HG03039 (cell line): Measurements from ENCODE around the gene SFXN5.
"Not testable (repeated sequence)": the region's sequence is repeated elsewhere in the genome, so short reads cannot be mapped to it uniquely, and the experiment has no call there.

Source experiments
- ATAC-seq: cut with Tn5 transposase; IDR thresholded peaks from one replicate; pipeline ENCODE4 v1.9.1; 2021; ENCODE audit warnings: mild to moderate bottlenecking, moderate library complexity; ENCODE audit not compliant: unreplicated experiment

The SFXN5 gene, protein sequence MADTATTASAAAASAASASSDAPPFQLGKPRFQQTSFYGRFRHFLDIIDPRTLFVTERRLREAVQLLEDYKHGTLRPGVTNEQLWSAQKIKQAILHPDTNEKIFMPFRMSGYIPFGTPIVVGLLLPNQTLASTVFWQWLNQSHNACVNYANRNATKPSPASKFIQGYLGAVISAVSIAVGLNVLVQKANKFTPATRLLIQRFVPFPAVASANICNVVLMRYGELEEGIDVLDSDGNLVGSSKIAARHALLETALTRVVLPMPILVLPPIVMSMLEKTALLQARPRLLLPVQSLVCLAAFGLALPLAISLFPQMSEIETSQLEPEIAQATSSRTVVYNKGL

GRCh38 chr2:73071360-73072128 lies at the start of gene SFXN5:
Gene SFXN5, minus strand, starts transcription at chr2:73071712. Its CDS starts 7 bp downstream, at chr2:73071705.
- peak; percentile 92 for ATAC-seq

DNA sequence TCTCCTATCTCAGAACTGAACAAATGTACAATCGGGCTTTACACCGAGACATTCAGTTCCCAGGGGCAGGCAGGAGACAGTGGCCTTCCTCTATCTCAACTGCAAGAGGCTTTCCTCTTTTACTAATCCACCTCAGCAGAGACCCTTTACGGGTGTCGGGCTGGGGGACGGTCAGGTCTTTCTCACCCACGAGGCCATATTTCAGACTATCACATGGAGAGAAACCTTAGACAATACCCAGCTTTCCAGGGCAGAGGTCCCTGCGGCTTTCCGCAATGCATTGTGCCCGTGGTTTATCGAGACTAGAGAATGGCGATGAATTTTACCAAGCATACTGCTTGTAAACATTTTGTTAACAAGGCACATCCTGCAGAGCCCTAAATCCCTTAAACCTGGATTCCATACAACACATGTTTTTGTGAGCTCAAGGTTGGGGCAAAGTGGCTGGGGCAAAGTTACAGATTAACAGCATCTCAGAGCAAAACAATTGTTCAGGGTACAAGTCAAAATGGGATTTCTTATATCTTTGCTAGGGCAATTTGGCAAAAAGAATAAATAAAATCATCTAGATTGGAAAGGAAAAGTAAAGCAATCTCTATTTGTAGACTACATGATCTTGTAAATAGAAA lies 48.2 kb upstream of the SFXN5 start:
- not testable (repeated sequence) for ATAC-seq

DNA sequence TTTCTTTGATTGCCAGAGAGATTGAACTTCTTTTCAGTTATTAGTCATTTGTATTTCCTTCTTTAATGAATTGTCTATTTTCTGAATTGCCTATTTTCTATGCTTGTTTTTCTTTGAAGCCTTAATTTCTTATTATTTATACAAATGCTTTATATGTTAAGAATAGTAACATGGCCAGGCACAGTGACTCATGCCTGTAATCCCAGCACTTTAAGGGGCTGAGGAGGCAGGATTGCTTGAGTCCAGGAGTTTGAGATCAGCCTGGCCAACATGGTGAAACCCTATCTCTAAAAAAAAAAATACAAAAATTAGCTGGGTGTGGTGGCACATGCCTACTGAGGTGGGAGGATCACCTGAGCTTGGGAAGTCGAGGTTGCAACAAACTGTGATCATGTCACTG lies 45.9 kb upstream of the SFXN5 start:
- ATAC-seq = no peak

- ATAC-seq = no peak
Observed at GRCh38 chr2:73116182-73116960, 44.9 kb upstream of the SFXN5 start.

GRCh38 chr2:73114273-73114867 lies 42.9 kb upstream of the SFXN5 start:
- no peak for ATAC-seq

GRCh38 chr2:73112913-73113854 lies 41.7 kb upstream of the SFXN5 start, which contains the start of gene RAB11FIP5:
Gene RAB11FIP5, minus strand, starts transcription at chr2:73112948. Its CDS starts 171 bp downstream, at chr2:73112777.
- ATAC-seq = peak; percentile 69

DNA sequence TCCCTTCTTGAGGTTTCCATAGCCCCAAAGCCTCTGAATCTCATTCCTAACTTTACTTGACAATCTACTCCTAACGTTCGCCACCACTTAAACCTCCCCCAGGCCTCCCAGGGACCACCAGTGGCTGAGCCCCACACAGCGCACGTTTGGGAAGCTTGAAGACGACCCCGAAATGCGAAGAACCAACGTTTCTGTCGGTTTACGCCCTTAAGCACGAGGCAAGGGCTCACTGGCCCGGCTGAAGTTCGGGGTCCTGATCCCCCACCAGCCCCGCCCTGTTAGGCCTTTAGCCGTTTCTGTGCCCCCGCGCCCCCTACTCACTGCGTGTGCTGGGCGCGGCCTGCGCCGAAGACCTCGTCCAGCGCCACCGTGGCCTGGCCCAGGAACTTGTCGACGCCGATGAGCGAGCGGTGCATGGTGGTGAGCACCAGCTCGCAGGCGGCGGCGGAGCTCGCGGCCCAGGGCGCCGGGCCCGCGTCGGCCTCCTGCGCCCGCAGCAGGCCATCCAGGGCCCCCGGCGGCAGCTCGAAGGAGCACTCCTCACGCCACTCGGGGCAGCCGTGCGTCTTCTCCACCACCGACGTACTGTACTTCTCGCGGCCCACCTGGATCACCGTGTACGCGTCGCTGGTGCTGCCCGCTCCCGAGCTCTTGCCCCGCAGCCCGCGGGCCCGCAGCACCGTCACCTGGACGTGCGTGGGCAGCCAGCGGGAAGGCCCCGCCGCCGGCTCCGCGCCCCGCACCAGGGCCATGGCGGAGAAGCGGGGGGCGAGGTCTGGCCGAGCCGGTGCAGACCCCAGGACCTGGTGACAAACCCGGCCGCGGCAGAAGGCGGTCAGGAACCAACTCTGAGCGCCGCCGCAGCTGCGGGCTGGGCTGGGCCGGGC lies 40.8 kb upstream of the SFXN5 start:
- ATAC-seq = peak; percentile 25

DNA sequence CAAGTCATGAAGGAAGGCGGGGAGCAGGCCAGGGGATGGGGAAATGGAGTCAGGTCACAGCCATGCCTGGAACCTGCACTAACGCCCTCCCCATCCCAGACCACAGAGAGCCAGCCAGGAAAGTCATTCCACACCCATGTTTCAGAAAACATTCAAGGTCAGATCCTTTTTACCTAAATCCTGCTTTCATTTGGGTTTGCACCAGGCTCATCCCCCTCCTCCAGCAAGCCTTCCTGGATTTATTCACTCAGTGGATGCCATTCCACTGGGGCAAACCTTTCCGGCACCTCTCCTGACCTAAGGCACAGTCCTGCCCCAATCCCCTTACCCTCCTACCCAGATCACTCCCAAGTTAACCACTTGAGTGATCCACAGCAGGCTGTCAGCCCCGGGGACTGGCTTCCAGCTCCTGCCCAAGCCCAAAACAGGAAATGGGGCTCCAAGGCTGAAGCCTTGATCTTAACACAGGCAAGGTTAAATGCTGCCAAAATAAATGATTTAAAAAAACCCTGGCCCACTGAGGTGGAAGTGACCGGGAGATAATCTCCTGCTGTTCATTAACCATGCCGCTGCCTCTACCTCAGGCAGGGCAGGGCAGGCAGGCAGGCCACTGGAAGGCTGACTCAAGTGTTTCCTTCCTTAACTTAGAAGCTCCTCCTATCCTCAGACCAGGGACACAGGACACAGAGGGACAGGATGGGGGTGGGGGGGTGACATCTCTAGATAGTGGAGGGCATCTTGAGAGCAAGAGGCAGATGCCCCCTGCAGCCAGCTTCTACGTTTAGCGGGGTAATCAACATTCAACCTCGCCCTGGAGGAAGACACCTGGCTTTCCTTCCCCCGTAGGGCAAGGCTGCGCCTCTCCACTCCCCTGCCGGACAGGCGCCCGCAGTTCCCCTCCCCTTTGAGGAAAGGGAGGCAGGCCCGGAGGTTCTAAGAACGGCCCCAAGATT lies 39.8 kb upstream of the SFXN5 start:
- no peak for ATAC-seq

GRCh38 chr2:73110168-73111072 lies 38.9 kb upstream of the SFXN5 start:
- ATAC-seq = no peak

- ATAC-seq = no peak
Observed at GRCh38 chr2:73109431-73110167, 38.1 kb upstream of the SFXN5 start.

DNA sequence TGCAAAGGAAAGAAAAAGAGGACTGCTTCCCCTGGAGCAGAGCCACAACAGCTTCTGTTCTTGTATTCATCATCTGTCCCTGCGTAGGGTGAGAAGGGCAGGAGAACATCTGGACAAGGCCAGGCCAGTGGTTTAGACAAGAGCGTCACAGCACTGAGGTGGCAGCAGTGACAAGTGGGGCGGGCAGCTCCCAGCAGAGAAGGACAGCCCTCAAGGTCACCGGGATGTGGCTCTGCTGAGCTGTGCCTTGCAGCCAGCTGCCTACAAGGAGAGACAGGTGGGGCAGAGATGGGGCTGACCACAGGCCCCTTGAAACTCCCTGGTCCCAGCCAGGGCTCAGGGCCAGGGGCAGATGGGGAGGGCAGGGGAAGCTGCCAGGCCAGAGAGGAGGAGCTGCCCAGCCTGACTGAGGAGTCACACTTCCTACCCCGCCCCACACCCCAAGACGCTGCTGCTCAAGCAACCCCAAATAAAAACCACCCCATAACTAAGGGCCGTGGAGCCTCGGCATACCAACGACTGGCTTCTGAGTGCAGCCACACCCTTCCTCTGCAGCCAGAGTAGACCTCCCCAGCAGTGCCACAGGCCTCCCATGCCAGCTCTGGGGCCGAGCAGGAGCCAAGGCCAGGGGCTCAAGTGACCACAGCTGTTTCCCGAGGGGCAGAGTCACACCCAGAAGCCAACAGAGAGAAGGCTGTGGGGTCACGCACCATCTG lies 35.9 kb upstream of the SFXN5 start:
- no peak for ATAC-seq

- ATAC-seq = no peak
Observed at GRCh38 chr2:73106791-73107190, 35.3 kb upstream of the SFXN5 start.

DNA sequence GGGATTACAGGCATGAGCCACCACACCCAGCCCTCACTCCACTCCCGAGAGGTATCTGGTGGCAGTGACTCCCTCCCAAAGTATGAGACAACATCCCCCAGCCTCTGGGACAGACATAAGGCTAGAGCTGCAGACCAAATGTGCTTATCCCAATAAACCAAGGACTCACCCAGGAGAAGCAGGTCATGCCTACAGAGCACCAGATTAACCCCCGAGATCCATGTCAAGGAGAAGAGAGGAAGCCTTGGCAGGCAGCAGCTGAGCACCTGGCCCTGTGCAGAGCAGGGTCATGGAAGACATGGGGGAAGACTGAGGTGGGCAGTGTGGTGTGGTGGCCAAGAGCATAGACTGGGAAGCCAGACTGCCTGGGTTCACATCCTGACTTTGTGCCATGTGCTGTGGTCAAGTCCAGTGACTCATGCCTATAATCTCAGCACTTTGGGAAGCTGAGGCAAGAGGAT lies 34.0 kb upstream of the SFXN5 start:
- ATAC-seq = no peak

DNA sequence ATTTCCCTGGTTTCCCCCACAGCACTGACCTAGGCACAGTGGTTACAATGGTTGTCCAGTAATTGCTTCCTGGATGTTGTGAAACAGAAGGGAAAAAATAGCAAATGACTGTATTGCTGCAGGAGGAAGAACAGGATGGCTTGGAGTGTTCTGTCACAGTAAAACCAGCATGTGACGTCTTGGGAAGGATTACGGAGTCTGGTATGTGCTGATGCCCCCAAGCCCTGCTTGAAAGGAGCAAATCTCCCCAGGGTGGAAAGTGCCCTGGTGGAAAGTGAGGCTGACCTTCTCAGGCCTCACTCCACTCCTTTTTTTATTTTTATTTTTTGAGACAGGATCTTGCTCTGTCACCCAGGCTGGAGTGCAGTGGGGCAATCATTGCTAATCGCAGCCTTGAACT lies 33.4 kb upstream of the SFXN5 start:
- no peak for ATAC-seq

DNA sequence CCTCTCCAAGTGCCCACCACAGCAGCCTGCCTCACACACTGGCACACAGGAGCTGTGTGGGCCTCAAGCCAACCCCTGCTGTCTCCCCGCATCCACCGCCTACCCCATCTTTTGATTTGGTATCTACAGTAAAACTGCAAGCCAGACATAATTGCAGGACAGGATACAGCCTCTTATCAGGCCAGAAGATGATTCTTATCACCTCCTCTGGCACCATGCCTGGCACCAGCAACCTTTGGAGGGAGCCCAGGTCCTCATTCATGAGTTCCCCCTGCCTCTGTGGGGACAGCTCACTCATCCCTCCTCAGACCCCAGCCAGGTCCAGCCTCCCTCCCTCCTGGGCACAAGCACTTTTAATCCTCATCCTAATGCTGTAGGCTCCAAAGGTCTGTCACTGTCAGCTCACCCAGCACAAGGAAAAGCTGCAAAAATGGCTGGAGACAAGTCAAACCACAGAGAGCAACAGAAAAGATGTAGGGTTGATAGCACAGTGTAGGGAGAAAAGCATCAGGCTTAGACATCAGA lies 31.6 kb upstream of the SFXN5 start:
- no peak for ATAC-seq
